GM21367 (cell line): ENCODE measurements around the gene THSD4.

Experiments
- ATAC-seq: cut with Tn5 transposase; IDR thresholded peaks from one replicate; pipeline ENCODE4 v1.9.1; 2021; ENCODE audit not compliant: unreplicated experiment

THSD4 gene

GRCh38 chr15:71565006-71565405 lies 449.7 kb downstream of the THSD4 start:
- ATAC-seq = no peak

- no peak for ATAC-seq
Measured at GRCh38 chr15:71565631-71566160, 450.4 kb downstream of the THSD4 start.

GRCh38 chr15:71566226-71566625 lies 451.0 kb downstream of the THSD4 start:
- ATAC-seq = no peak

GRCh38 chr15:71567173-71567572 lies 451.9 kb downstream of the THSD4 start:
- no peak for ATAC-seq

- no peak for ATAC-seq
Measured at GRCh38 chr15:71568227-71568626, 453.0 kb downstream of the THSD4 start.

GRCh38 chr15:71570736-71571135 lies 455.5 kb downstream of the THSD4 start:
- ATAC-seq = no peak

- no peak for ATAC-seq
Measured at GRCh38 chr15:71571641-71572040, 456.4 kb downstream of the THSD4 start.

GRCh38 chr15:71572452-71573053 lies 457.3 kb downstream of the THSD4 start:
- no peak for ATAC-seq

GRCh38 chr15:71573599-71573998 lies 458.3 kb downstream of the THSD4 start:
- ATAC-seq = no peak

- no peak for ATAC-seq
Measured at GRCh38 chr15:71575474-71576045, 460.3 kb downstream of the THSD4 start.

GRCh38 chr15:71577071-71577470 lies 461.8 kb downstream of the THSD4 start:
- no peak for ATAC-seq

GRCh38 chr15:71581398-71581930 lies 466.2 kb downstream of the THSD4 start:
- no peak for ATAC-seq

GRCh38 chr15:71585159-71585558 lies 469.9 kb downstream of the THSD4 start:
- ATAC-seq = no peak

- no peak for ATAC-seq
Measured at GRCh38 chr15:71586463-71586862, 471.2 kb downstream of the THSD4 start.

- no peak for ATAC-seq
Measured at GRCh38 chr15:71588746-71589145, 473.5 kb downstream of the THSD4 start.

- ATAC-seq = no peak
Measured at GRCh38 chr15:71591057-71591456, 475.8 kb downstream of the THSD4 start.

- no peak for ATAC-seq
Measured at GRCh38 chr15:71592203-71592602, 476.9 kb downstream of the THSD4 start.

GRCh38 chr15:71595846-71596553 lies 480.7 kb downstream of the THSD4 start:
- no peak for ATAC-seq

- no peak for ATAC-seq
Measured at GRCh38 chr15:71596672-71597071, 481.4 kb downstream of the THSD4 start.

GRCh38 chr15:71597126-71597525 lies 481.9 kb downstream of the THSD4 start:
- no peak for ATAC-seq

- ATAC-seq = no peak
Measured at GRCh38 chr15:71597637-71598036, 482.4 kb downstream of the THSD4 start.

- ATAC-seq = no peak
Measured at GRCh38 chr15:71598741-71599140, 483.5 kb downstream of the THSD4 start.
